K562 (cell line): ENCODE data around the gene ORC4. TPM values are rescaled to one million over a fixed set of nuclear protein-coding genes. Genes with fewer than 3 reads are reported as not detected.

Experiments used
- ATAC-seq: fragments of 200-7000 bp; cut with Tn5 transposase; 3 replicates; pipeline ENCODE4 v1.9.1; 2020; ENCODE audit warnings: moderate library complexity
- BruUV-seq: library from RNA; stranded (reverse); fragments of 400-500 nt; replicated peaks from 2 replicates; lab custom pipeline; 2021; lab: Mats Ljungman, UMichigan
- CTCF ChIA-PET: fragments of 300-600 bp; formaldehyde crosslinking; extraction: SDS; loops from one replicate; lab custom pipeline; 2021; ENCODE audit warnings: low intra/inter-chr PET ratio; lab: Yijun Ruan, JAX
- POLR2A ChIA-PET: fragments of 300-600, 350-650 bp; sonication (Branson Sonifier 250); formaldehyde crosslinking; extraction: SDS; loops from one replicate; lab custom pipeline; 2021; ENCODE audit warnings: antibody characterized with exemption, inconsistent platforms; lab: Yijun Ruan, JAX
- DNase-seq, 4 experiments: peaks; one replicate each; pipeline versions ENCODE4 v3.0.0 to v3.0.0-alpha.2; 2011 to 2018; ENCODE audit warnings: low spot score in 3 of 4, mixed read lengths in 3 of 4; ENCODE audit errors: extremely low read depth in 1 of 4
- FAIRE-seq: peaks from 2 replicates; lab custom pipeline; 2011; peaks lifted over from hg19 to GRCh38; lab: Jason Lieb, UNC
- H2AFZ ChIP-seq: 2 replicates; pipeline ENCODE4 v1.6.0; 2011; ENCODE audit warnings: low read depth, low read length, control low read depth, inconsistent platforms
- H3K27ac ChIP-seq: fragments of 200-600 bp; 3 replicates; pipeline ENCODE4 v1.8.0; 2011; ENCODE audit warnings: low read depth, mild to moderate bottlenecking, control low read depth, inconsistent platforms, low read length, moderate library complexity, mixed read lengths; ENCODE audit errors: extremely low read depth
- H3K27me3 ChIP-seq, 2 experiments: fragments of 300-600 bp in 1 of 2; 2 replicates in 1 of 2; 3 replicates in 1 of 2; pipeline versions ENCODE4 v1.6.0 to v1.8.0; 2011; ENCODE audit warnings: inconsistent platforms in 2 of 2, low read length in 2 of 2, mild to moderate bottlenecking in 1 of 2, mixed read lengths in 1 of 2, moderate library complexity in 1 of 2; ENCODE audit not compliant: control insufficient read depth in 2 of 2, insufficient read depth in 2 of 2
- H3K36me3 ChIP-seq: fragments of 300-600 bp; 3 replicates; pipeline ENCODE4 v1.8.0; 2011; ENCODE audit warnings: mild to moderate bottlenecking, low read length, inconsistent platforms; ENCODE audit not compliant: control insufficient read depth, insufficient read depth
- H3K4me1 ChIP-seq, 2 experiments: fragments of 200-600 bp in 1 of 2; replicated peaks in 1 of 2; 2 replicates in 1 of 2; 3 replicates in 1 of 2; pipeline versions ENCODE4 v1.5.1 to v1.8.0; 2011; ENCODE audit warnings: inconsistent platforms in 2 of 2, low read length in 2 of 2, mild to moderate bottlenecking in 1 of 2, mixed read lengths in 1 of 2, moderate library complexity in 1 of 2; ENCODE audit not compliant: control insufficient read depth in 2 of 2, insufficient read depth in 2 of 2
- H3K4me2 ChIP-seq: 2 replicates; pipeline ENCODE4 v1.6.1; 2011; ENCODE audit warnings: low read length, control low read depth, inconsistent platforms, mixed read lengths; ENCODE audit not compliant: insufficient read depth
- H3K4me3 ChIP-seq: fragments of 200-600 bp; sonication (generic), shearing (Covaris generic); 2 replicates; pipeline ENCODE4 v1.5.1; 2016; ENCODE audit warnings: control low read depth, inconsistent platforms
- H3K79me2 ChIP-seq: fragments of 200-600 bp; 3 replicates; pipeline ENCODE4 v1.8.0; 2011; ENCODE audit warnings: low read length, inconsistent platforms; ENCODE audit not compliant: control insufficient read depth, insufficient read depth
- H3K9ac ChIP-seq, 2 experiments: 2 replicates each; pipeline versions ENCODE4 v1.6.0 to v1.6.1; 2011; ENCODE audit warnings: low read depth in 2 of 2, low read length in 2 of 2, control low read depth in 1 of 2, inconsistent platforms in 1 of 2, mild to moderate bottlenecking in 1 of 2, mixed read lengths in 1 of 2; ENCODE audit not compliant: insufficient read depth in 1 of 2
- H3K9me1 ChIP-seq: one replicate; pipeline ENCODE4 v1.6.0; 2011; ENCODE audit warnings: inconsistent platforms, mild to moderate bottlenecking, low read length, moderate library complexity; ENCODE audit not compliant: control insufficient read depth, insufficient read depth
- H3K9me3 ChIP-seq: replicated peaks from 2 replicates; pipeline ENCODE4 v1.5.1; 2011; ENCODE audit warnings: low read depth, low read length, inconsistent platforms; ENCODE audit not compliant: control insufficient read depth, insufficient read depth
- H4K20me1 ChIP-seq: replicated peaks from 2 replicates; pipeline ENCODE4 v1.6.1; 2011; ENCODE audit warnings: low read length, inconsistent platforms, mixed read lengths; ENCODE audit not compliant: control insufficient read depth, insufficient read depth
- HINFP ChIP-seq: fragments of 450-650 bp; conservative IDR thresholded peaks from 2 replicates; pipeline ENCODE4 v1.6.1; 2016; ENCODE audit warnings: missing genetic modification characterization, low read depth, mild to moderate bottlenecking, control low read depth, missing compliant biosample characterization
- KDM1A ChIP-seq, 2 experiments: fragments of 450-650 bp; IDR thresholded peaks; 2 replicates each; pipeline ENCODE4 v1.6.1; 2016; ENCODE audit warnings: mild to moderate bottlenecking in 2 of 2
- RBM25 ChIP-seq: fragments of 200-400 bp; formaldehyde crosslinking; IDR thresholded peaks from 2 replicates; pipeline ENCODE4 v1.6.1; 2018; ENCODE audit warnings: low read length, low read depth, moderate library complexity; ENCODE audit not compliant: severe bottlenecking
- TCF15 ChIP-seq: fragments of 250-450 bp; sonication (Bioruptor Pico); IDR thresholded peaks from 2 replicates; pipeline ENCODE4 v1.8.0; 2022; ENCODE audit warnings: moderate library complexity, mild to moderate bottlenecking, inconsistent platforms
- TSC22D4 ChIP-seq: fragments of 450-650 bp; IDR thresholded peaks from 2 replicates; pipeline ENCODE4 v1.6.1; 2016; ENCODE audit warnings: missing genetic modification characterization, missing biosample characterization, control low read depth
- ZNF232 ChIP-seq: sonication (generic); formaldehyde crosslinking; IDR thresholded peaks from 2 replicates; pipeline ENCODE4 v1.8.0; 2022; ENCODE audit warnings: mild to moderate bottlenecking, missing genetic modification reagents
- ZNF24 ChIP-seq: fragments of 450-650 bp; IDR thresholded peaks from 2 replicates; pipeline ENCODE4 v1.6.1; 2016
- ZNF764 ChIP-seq: fragments of 250-450 bp; sonication (Bioruptor Pico); IDR thresholded peaks from 2 replicates; pipeline ENCODE4 v1.4.0; 2020; ENCODE audit warnings: low read depth, mild to moderate bottlenecking, moderate library complexity
- ZNF766 ChIP-seq: fragments of 200-800 bp; sonication (Bioruptor generic); conservative IDR thresholded peaks from 2 replicates; pipeline ENCODE4 v1.6.1; 2016; ENCODE audit warnings: missing genetic modification characterization, missing compliant biosample characterization
- WGBS: fragments of 100-300 bp; shearing (Covaris generic); methylation state at CpG from one replicate; pipeline ENCODE4 v1.1.6; 2016; ENCODE audit warnings: low coverage, mixed read lengths; ENCODE audit not compliant: insufficient coverage; ENCODE audit errors: missing lambda C conversion rate; 5-methylcytosine and 5-hydroxymethylcytosine counted together
- in situ Hi-C: fragments of 300-500 bp; cut with MboI; formaldehyde crosslinking; loops from 4 replicates; pipeline ENCODE4 v1.15.0; 2018; ENCODE audit warnings: inconsistent platforms, mixed read lengths
- intact Hi-C: fragments of 100-400 bp; cut with micrococcal nuclease; formaldehyde crosslinking; loops from 2 replicates; pipeline ENCODE4 v1.14.2; 2022
- polyA plus RNA-seq, 8 experiments: library from polyadenylated mRNA; depleted of rRNA in 4 of 8; stranded (reverse) in 5 of 8; unstranded in 3 of 8; fragments of >200 nt; fragmentation: Nextera tagmentation in 2 of 8; fragmentation: Illumina TruSeq in 1 of 8; extraction: Ambion mirVana in 2 of 8; extraction: Trizol in 1 of 8; gene quantifications; 2 replicates each; pipeline versions ENCODE4 v1.2.1 to v1.2.3, GENCODE V29; 2011 to 2014; ENCODE audit warnings: inconsistent platforms in 1 of 8, missing spikeins in 1 of 8
- total RNA-seq, 7 experiments: library from RNA; depleted of rRNA in 6 of 7; stranded (reverse); fragments of >200 nt in 6 of 7; fragmentation: Illumina TruSeq in 2 of 7; extraction: Trizol in 2 of 7; gene quantifications; 2 replicates each; pipeline versions ENCODE4 v1.2.1 to v1.2.3, GENCODE V29; 2011 to 2021; ENCODE audit warnings: low replicate concordance in 1 of 7

Gene ORC4
- total and polyA plus RNA-seq, 9 of the 15 experiments (the other 6 are each of a cell fraction or from before 2014, with no cell fraction given), result 58.6 to 100 (median 70.5) TPM

GRCh38 chr2:148048475-148049221 is 28.1 kb upstream of the ORC4 start:
- no peak overlapping the region for H3K4me2 ChIP-seq
- H3K27me3 ChIP-seq, result no peaks in the 10 kb centered on the region
- H2AFZ ChIP-seq, result no peak overlapping the region
- WGBS, result 15% methylated on average over 1 of the region's 1 CpG
- no peak overlapping the region for H3K9ac ChIP-seq
- H3K4me1 ChIP-seq, result peaks cover 0 to 6% of the 10 kb centered on the region in 2 experiments; a peak in 1 of 5 replicates
- no peaks in the 10 kb centered on the region for H3K9me3 ChIP-seq
- no peaks in the 10 kb centered on the region for H4K20me1 ChIP-seq
- DNase-seq (no peak), ATAC-seq (no peak; the same call in 1 of the 3 replicates), FAIRE-seq (no peak)
- no peaks in the 10 kb centered on the region for H3K36me3 ChIP-seq
- H3K27ac ChIP-seq, result no peak overlapping the region; the same call in 2 of the 3 replicates
- ChIA-PET CTCF (no interaction called here), POLR2A (interaction anchor here (1.6 kb wide), 1 partner anchor 16 kb away, joined by 4 read pairs; no protein-coding TSS in a partner anchor)
- H3K4me3 ChIP-seq, result no peak overlapping the region
- no peaks in the 10 kb centered on the region; the same call in 2 of the 3 replicates for H3K79me2 ChIP-seq
- intact Hi-C loops, result no loop called here
- no TSS peak for BruUV-seq
- TF ChIP-seq TSC22D4 (tag) (no peak), TCF15 (CRISPR knock-in tag) (no peak), HINFP (tag) (no peak), ZNF766 (no peak), KDM1A (IDR thresholded peaks at IDR 0.05) (no peak), RBM25 (no peak), ZNF232 (CRISPR knock-in tag) (no peak), ZNF24 (no peak), ZNF764 (CRISPR knock-in tag) (no peak)
- in situ Hi-C loops, result no loop called here
- no peaks in the 10 kb centered on the region for H3K9me1 ChIP-seq
